Keratinocyte (primary cell): ENCODE data around the gene ENTR1.

Experiments
- EZH2 ChIP-seq: IDR thresholded peaks from one replicate; pipeline ENCODE4 v1.6.1; 2012; ENCODE audit warnings: inconsistent platforms, mild to moderate bottlenecking, low read length, moderate library complexity
- TF ChIP-seq, protein P1 (sequence below), 3 experiments: IDR thresholded peaks in 1 of 3; conservative IDR thresholded peaks in 1 of 3; optimal IDR thresholded peaks in 1 of 3; 2 replicates in 2 of 3; 3 replicates in 1 of 3; pipeline versions ENCODE3 to v1.5.1; 2011; ENCODE audit warnings: low read length in 3 of 3, mild to moderate bottlenecking in 3 of 3, moderate library complexity in 2 of 3, control low read depth in 1 of 3, inconsistent platforms in 1 of 3; ENCODE audit not compliant: insufficient read depth in 2 of 3; ENCODE audit errors: extremely low read depth in 1 of 3

DNA sequence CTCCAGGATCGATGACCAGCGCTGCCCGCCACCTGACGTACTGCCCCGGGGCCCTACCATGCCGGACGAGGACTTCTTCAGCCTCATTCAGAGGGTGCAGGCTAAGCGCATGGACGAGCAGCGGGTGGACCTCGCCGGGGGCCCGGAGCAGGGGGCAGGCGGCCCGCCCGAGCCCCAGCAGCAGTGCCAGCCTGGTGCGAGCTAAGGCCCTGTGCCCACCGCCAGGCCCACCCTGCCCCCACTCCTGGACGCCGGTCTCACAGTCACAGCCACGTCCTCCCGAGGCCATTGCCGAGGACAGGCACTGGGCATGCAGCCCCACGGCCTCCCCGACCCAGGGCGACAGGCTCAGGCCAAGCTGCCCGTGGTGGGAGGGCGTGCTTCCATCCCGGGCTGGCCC lies 52.4 kb downstream of the ENTR1 start:
- TF ChIP-seq, protein P1, sequence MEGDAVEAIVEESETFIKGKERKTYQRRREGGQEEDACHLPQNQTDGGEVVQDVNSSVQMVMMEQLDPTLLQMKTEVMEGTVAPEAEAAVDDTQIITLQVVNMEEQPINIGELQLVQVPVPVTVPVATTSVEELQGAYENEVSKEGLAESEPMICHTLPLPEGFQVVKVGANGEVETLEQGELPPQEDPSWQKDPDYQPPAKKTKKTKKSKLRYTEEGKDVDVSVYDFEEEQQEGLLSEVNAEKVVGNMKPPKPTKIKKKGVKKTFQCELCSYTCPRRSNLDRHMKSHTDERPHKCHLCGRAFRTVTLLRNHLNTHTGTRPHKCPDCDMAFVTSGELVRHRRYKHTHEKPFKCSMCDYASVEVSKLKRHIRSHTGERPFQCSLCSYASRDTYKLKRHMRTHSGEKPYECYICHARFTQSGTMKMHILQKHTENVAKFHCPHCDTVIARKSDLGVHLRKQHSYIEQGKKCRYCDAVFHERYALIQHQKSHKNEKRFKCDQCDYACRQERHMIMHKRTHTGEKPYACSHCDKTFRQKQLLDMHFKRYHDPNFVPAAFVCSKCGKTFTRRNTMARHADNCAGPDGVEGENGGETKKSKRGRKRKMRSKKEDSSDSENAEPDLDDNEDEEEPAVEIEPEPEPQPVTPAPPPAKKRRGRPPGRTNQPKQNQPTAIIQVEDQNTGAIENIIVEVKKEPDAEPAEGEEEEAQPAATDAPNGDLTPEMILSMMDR (optimal IDR thresholded peaks at IDR 0.05 in 1 of 3, IDR thresholded peaks at IDR 0.05 in 1 of 3, conservative IDR thresholded peaks at IDR 0.05 in 1 of 3; ENCODE audit: extremely low read depth in 1 of 3, insufficient read depth in 2 of 3, low read length in 3 of 3), result no peak
- no peak for TF ChIP-seq EZH2
